ENCODE results near the gene LCLAT1. TPM values are rescaled to one million over a fixed set of nuclear protein-coding genes. Genes with fewer than 3 reads are reported as not detected.

Gene LCLAT1
- total RNA-seq, 4 donors from 2014 or later, result 0.88 to 116 (median 33.3) TPM

GRCh38 chr2:30549096-30549495 lies 102.0 kb downstream of the LCLAT1 start:
- no peaks in the 10 kb centered on the region for H3K4me1 ChIP-seq
- no peaks in the 10 kb centered on the region for H3K9me3 ChIP-seq
- TF ChIP-seq POLR2A (IDR thresholded peaks at IDR 0.05) (no peak), CTCF (IDR thresholded peaks at IDR 0.05) (no peak)
- no peak overlapping the region for H3K4me3 ChIP-seq
- H3K27me3 ChIP-seq, result no peaks in the 10 kb centered on the region
- H3K36me3 ChIP-seq, result no peaks in the 10 kb centered on the region
- no peak overlapping the region for H3K27ac ChIP-seq
- no peak for DNase-seq
- intact Hi-C loops (cut with DNase I; ENCODE audit: low total_unique reads), result no loop called here

GRCh38 chr2:30559544-30560275 lies 112.7 kb downstream of the LCLAT1 start:
- Histone ChIP-seq H3K4me1 (no peaks in the 10 kb centered on the region), H3K36me3 (no peaks in the 10 kb centered on the region), H3K9me3 (no peaks in the 10 kb centered on the region), H3K4me3 (no peak overlapping the region), H3K27me3 (no peaks in the 10 kb centered on the region), H3K27ac (no peak overlapping the region)
- intact Hi-C loops (cut with DNase I; ENCODE audit: low total_unique reads), result no loop called here
- TF ChIP-seq POLR2A (IDR thresholded peaks at IDR 0.05), result no peak
- no peak for TF ChIP-seq CTCF (IDR thresholded peaks at IDR 0.05)
- DNase-seq, result no peak

- no peaks in the 10 kb centered on the region for H3K27me3 ChIP-seq
- TF ChIP-seq CTCF (IDR thresholded peaks at IDR 0.05), result no peak
- no peak for TF ChIP-seq POLR2A (IDR thresholded peaks at IDR 0.05)
- intact Hi-C loops (cut with DNase I; ENCODE audit: low total_unique reads), result no loop called here
- no peaks in the 10 kb centered on the region for H3K9me3 ChIP-seq
- no peak for DNase-seq
- no peak overlapping the region for H3K4me3 ChIP-seq
- H3K4me1 ChIP-seq, result no peaks in the 10 kb centered on the region
- no peaks in the 10 kb centered on the region for H3K36me3 ChIP-seq
- no peak overlapping the region for H3K27ac ChIP-seq
Observed at GRCh38 chr2:30561349-30561748, 114.3 kb downstream of the LCLAT1 start.

GRCh38 chr2:30565851-30566358 lies 118.9 kb downstream of the LCLAT1 start:
- Histone ChIP-seq H3K4me1 (no peaks in the 10 kb centered on the region), H3K9me3 (no peaks in the 10 kb centered on the region), H3K4me3 (no peak overlapping the region), H3K36me3 (no peaks in the 10 kb centered on the region), H3K27me3 (no peaks in the 10 kb centered on the region), H3K27ac (peak overlapping the region in 1 of 2 donors; percentile 55)
- TF ChIP-seq POLR2A (IDR thresholded peaks at IDR 0.05), result no peak
- no peak for TF ChIP-seq CTCF (IDR thresholded peaks at IDR 0.05)
- intact Hi-C loops (cut with DNase I; ENCODE audit: low total_unique reads), result no loop called here
- peak in 1 of 2 donors; percentile 20 for DNase-seq

GRCh38 chr2:30566631-30567030 lies 119.6 kb downstream of the LCLAT1 start:
- H3K9me3 ChIP-seq, result no peaks in the 10 kb centered on the region
- no peaks in the 10 kb centered on the region for H3K27me3 ChIP-seq
- DNase-seq, result no peak
- H3K27ac ChIP-seq, result no peak overlapping the region
- intact Hi-C loops (cut with DNase I; ENCODE audit: low total_unique reads), result no loop called here
- H3K4me3 ChIP-seq, result no peak overlapping the region
- no peaks in the 10 kb centered on the region for H3K36me3 ChIP-seq
- TF ChIP-seq POLR2A (IDR thresholded peaks at IDR 0.05), result no peak
- no peak for TF ChIP-seq CTCF (IDR thresholded peaks at IDR 0.05)
- no peaks in the 10 kb centered on the region for H3K4me1 ChIP-seq

Measured in uterus (tissue), 4 donors.